ENCODE results near the gene CHRNB2. TPM values are rescaled to one million over a fixed set of nuclear protein-coding genes. Genes with fewer than 3 reads are reported as not detected.

The CHRNB2 gene
- total and polyA plus RNA-seq, 2 of the 4 experiments (the other 2 are of a cell fraction): under 0.01 to 0.03 TPM

GRCh38 chr1:154586641-154587040 is 19.1 kb downstream of the CHRNB2 start:
- no peak overlapping the region for H3K14ac ChIP-seq (replicated peaks; ENCODE audit: low read depth, low read length)
- no peak overlapping the region for H3K4me3 ChIP-seq (ENCODE audit: insufficient read depth, low read depth, low read length)
- no peaks in the 10 kb centered on the region for H3K9me3 ChIP-seq (ENCODE audit: control insufficient read depth, insufficient read depth, low read length)
- H3K27me3 ChIP-seq (ENCODE audit: control insufficient read depth, insufficient read depth, low read length): no peaks in the 10 kb centered on the region
- H2AFZ ChIP-seq (replicated peaks; ENCODE audit: low read length, poor library complexity): no peak overlapping the region
- H3K27ac ChIP-seq (ENCODE audit: insufficient read depth, low read length): no peak overlapping the region
- no peak for DNase-seq
- H3K4me1 ChIP-seq (ENCODE audit: control insufficient read depth, insufficient read depth, low read length): peaks cover 11% of the 10 kb centered on the region
- no peak overlapping the region for H2AK9ac ChIP-seq (replicated peaks; ENCODE audit: low read depth, low read length, poor library complexity)
- H2BK5ac ChIP-seq (ENCODE audit: low read depth, low read length, poor library complexity, severe bottlenecking): no peak overlapping the region
- no peak for ATAC-seq (ENCODE audit: low read depth)
- dilution Hi-C loops (cut with HindIII; ENCODE audit: low sequenced_read_pairs, unreplicated experiment) (no loop called here), intact Hi-C loops (cut with micrococcal nuclease) (no loop called here), in situ Hi-C loops (cut with MboI; ENCODE audit: low sequenced_read_pairs) (no loop called here)
- no TSS peak for BruUV-seq (replicated peaks)
- H3K79me1 ChIP-seq (ENCODE audit: low read depth in 1 of 2, low read length in 2 of 2): peaks cover 11 to 57% of the 10 kb centered on the region in 2 experiments
- no peak overlapping the region for H4K5ac ChIP-seq (ENCODE audit: low read depth, low read length)
- no peak overlapping the region for H3K4ac ChIP-seq (ENCODE audit: low read depth, low read length)
- H3K18ac ChIP-seq (ENCODE audit: low read depth, low read length): no peak overlapping the region
- no peak overlapping the region for H3K23ac ChIP-seq (ENCODE audit: low read depth, low read length)
- no peak overlapping the region for H2BK20ac ChIP-seq (ENCODE audit: low read depth, low read length)
- H3K9me1 ChIP-seq (ENCODE audit: insufficient read depth, low read length): peaks cover 18% of the 10 kb centered on the region
- H2AK5ac ChIP-seq (ENCODE audit: low read depth, low read length): no peak overlapping the region
- 100% methylated on average over 1 of the region's 6 CpGs; no CpG with 5 or more reads in 1 of the 2 experiments for WGBS, 2 experiments (ENCODE audit: extremely low coverage in 2 of 2, insufficient read length in 1 of 2)
- no peak overlapping the region for H4K91ac ChIP-seq (ENCODE audit: insufficient read depth, low read depth, low read length)
- no peak overlapping the region for H2BK120ac ChIP-seq (ENCODE audit: low read depth, low read length)
- H3K9ac ChIP-seq (ENCODE audit: low read depth, low read length): no peak overlapping the region
- no peak overlapping the region for H2BK15ac ChIP-seq (ENCODE audit: low read depth, low read length)
- H4K20me1 ChIP-seq (ENCODE audit: insufficient read depth, low read length): peaks cover 50% of the 10 kb centered on the region
- H3K56ac ChIP-seq (ENCODE audit: extremely low read depth, insufficient read depth, low read length): no peak overlapping the region
- no peak overlapping the region for H4K8ac ChIP-seq (ENCODE audit: low read depth in 2 of 2, low read length in 2 of 2)
- peaks cover 86% of the 10 kb centered on the region for H3K36me3 ChIP-seq (ENCODE audit: control insufficient read depth, insufficient read depth, low read length)
- H3K4me2 ChIP-seq (ENCODE audit: low read depth, low read length): no peak overlapping the region
- POLR2A ChIA-PET (ENCODE audit: unreplicated experiment): no interaction called here
- TF ChIP-seq POLR2A (IDR thresholded peaks at IDR 0.05; ENCODE audit: low read depth, low read length): no peak
- TF ChIP-seq RCOR1 (IDR thresholded peaks at IDR 0.05; ENCODE audit: insufficient replicate concordance, low read length): no peak
- TF ChIP-seq ELK1 (IDR thresholded peaks at IDR 0.05; ENCODE audit: borderline replicate concordance, low read depth, low read length): no peak
- no peak for TF ChIP-seq FOS (IDR thresholded peaks at IDR 0.05; ENCODE audit: low read depth, low read length)
- no peak for TF ChIP-seq CHD1 (IDR thresholded peaks at IDR 0.05; ENCODE audit: low read depth, low read length)
- TF ChIP-seq NFE2L2 (IDR thresholded peaks at IDR 0.05; ENCODE audit: low read depth, low read length): no peak
- TF ChIP-seq MAFK (IDR thresholded peaks at IDR 0.05; ENCODE audit: low read depth, low read length): no peak
- no peak for TF ChIP-seq USF2 (IDR thresholded peaks at IDR 0.05; ENCODE audit: low read depth, low read length)
- CTCF ChIA-PET: no interaction called here
